Osteocyte (in vitro differentiated cells): ENCODE results near the gene COL27A1. TPM values are rescaled to one million over a fixed set of nuclear protein-coding genes. Genes with fewer than 3 reads are reported as not detected.

Experiments
- DNase-seq: peaks from one replicate; pipeline ENCODE4 v3.0.0; 2021; ENCODE audit warnings: mixed read lengths; ENCODE audit not compliant: unreplicated experiment; ENCODE audit errors: extremely low spot score
- H3K27ac Mint-ChIP-seq: one replicate; pipeline ENCODE4 v1.8.0; 2021; ENCODE audit warnings: mild to moderate bottlenecking, mixed read lengths; ENCODE audit not compliant: unreplicated experiment
- H3K27me3 Mint-ChIP-seq: one replicate; pipeline ENCODE4 v1.8.0; 2021; ENCODE audit warnings: mixed read lengths; ENCODE audit not compliant: unreplicated experiment
- H3K36me3 Mint-ChIP-seq: one replicate; pipeline ENCODE4 v1.8.0; 2021; ENCODE audit warnings: mixed read lengths; ENCODE audit not compliant: unreplicated experiment
- H3K4me1 Mint-ChIP-seq: one replicate; pipeline ENCODE4 v1.8.0; 2021; ENCODE audit warnings: mixed read lengths; ENCODE audit not compliant: unreplicated experiment
- H3K4me3 Mint-ChIP-seq: one replicate; pipeline ENCODE4 v1.8.0; 2021; ENCODE audit warnings: mild to moderate bottlenecking, moderate library complexity, mixed read lengths; ENCODE audit not compliant: unreplicated experiment
- H3K9me3 Mint-ChIP-seq: one replicate; pipeline ENCODE4 v1.8.0; 2021; ENCODE audit warnings: mixed read lengths; ENCODE audit not compliant: unreplicated experiment
- total RNA-seq: library from RNA; stranded (reverse); gene quantifications from 2 replicates; pipeline ENCODE4 v1.2.1, GENCODE V29; 2021
- TF ChIP-seq, protein P1 (sequence below): fragments of 200-600 bp; sonication (generic); IDR thresholded peaks from 2 replicates; pipeline ENCODE4 v1.5.0; 2021; ENCODE audit warnings: antibody characterized with exemption, mild to moderate bottlenecking, moderate library complexity

The COL27A1 gene
- total RNA-seq, 1 donor from 2014 or later = 44.4 TPM

DNA sequence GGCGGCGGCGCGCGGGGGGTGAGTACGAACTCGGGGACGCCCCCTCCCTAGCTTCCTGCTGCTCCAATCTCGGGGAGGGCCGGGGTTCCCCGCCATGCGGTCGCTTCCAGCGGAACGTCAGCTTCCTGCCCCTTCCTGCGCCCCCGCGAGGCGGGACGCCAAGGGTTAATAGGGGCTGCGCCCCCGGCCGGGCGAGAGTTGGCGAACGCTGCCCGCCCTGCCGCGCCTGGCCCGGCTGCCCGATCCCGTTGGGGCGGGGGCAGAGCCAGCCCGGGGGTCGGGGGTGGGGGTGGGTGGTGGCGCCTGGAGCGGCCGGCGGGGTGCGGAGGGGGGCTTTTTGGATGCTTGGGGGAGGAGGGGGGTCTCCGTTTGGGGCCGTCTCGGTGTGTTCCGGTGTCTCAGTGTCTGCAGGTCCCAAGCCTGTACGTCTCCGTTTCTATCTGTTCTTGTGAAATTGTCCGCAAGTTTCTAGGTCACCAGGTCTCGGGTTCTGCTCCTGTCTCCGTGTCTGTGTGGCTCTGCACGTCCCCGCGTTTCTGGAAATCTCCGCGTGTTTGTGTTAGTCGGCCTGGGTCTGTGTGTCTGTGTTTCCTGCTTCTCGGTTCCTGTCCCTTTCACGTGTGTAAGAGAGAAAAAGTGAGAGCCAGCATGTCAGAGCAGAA, 789 bp downstream of the COL27A1 start:
- DNase-seq = no peak
- TF ChIP-seq, protein P1, sequence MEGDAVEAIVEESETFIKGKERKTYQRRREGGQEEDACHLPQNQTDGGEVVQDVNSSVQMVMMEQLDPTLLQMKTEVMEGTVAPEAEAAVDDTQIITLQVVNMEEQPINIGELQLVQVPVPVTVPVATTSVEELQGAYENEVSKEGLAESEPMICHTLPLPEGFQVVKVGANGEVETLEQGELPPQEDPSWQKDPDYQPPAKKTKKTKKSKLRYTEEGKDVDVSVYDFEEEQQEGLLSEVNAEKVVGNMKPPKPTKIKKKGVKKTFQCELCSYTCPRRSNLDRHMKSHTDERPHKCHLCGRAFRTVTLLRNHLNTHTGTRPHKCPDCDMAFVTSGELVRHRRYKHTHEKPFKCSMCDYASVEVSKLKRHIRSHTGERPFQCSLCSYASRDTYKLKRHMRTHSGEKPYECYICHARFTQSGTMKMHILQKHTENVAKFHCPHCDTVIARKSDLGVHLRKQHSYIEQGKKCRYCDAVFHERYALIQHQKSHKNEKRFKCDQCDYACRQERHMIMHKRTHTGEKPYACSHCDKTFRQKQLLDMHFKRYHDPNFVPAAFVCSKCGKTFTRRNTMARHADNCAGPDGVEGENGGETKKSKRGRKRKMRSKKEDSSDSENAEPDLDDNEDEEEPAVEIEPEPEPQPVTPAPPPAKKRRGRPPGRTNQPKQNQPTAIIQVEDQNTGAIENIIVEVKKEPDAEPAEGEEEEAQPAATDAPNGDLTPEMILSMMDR = no peak
- H3K9me3 Mint-ChIP-seq = no peaks in the 10 kb centered on the region
- peaks cover 7% of the 10 kb centered on the region for H3K27me3 Mint-ChIP-seq
- H3K36me3 Mint-ChIP-seq = peaks cover 2% of the 10 kb centered on the region
- H3K27ac Mint-ChIP-seq = peak overlapping the region; percentile 95
- H3K4me3 Mint-ChIP-seq = peak overlapping the region; percentile 93
- peaks cover 50% of the 10 kb centered on the region for H3K4me1 Mint-ChIP-seq

DNA sequence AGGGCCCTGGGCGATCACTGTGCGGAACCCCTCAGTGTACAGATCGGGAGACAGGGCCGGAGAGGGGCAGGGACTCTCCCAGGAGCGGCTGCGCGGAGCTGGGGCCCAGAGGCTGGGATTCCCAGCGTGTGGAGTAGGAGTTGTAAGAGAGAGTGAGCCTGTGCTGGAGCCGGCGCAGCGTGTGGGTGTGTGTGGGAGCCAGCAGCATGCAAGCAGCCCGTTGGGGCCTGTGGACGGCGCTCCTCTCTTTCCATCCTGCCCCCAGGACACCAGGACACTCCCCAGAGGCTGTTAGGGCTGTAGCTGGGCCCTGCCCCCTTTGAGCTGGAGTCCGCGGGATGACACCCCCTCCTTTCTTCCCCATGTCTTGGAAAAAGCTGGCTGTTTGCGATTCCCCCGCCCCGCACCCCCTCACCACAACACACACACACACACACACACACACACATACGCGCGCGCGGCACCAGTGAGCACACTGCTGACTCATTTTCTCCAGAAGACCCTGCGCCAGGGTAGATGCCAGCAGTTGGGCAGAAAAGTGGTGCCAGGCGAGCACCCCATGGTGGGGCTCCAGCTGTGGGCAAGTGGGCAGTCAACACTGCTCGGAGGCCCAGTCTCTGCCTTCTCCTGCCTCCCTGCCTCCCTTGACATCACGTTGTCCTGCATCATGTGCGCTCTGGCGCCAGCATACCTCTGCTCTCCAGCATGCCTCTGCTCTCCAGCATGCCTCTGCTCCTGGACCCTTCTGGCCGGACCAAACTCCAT, 1.5 kb downstream of the COL27A1 start:
- peak overlapping the region; percentile 95 for H3K27ac Mint-ChIP-seq

DNA sequence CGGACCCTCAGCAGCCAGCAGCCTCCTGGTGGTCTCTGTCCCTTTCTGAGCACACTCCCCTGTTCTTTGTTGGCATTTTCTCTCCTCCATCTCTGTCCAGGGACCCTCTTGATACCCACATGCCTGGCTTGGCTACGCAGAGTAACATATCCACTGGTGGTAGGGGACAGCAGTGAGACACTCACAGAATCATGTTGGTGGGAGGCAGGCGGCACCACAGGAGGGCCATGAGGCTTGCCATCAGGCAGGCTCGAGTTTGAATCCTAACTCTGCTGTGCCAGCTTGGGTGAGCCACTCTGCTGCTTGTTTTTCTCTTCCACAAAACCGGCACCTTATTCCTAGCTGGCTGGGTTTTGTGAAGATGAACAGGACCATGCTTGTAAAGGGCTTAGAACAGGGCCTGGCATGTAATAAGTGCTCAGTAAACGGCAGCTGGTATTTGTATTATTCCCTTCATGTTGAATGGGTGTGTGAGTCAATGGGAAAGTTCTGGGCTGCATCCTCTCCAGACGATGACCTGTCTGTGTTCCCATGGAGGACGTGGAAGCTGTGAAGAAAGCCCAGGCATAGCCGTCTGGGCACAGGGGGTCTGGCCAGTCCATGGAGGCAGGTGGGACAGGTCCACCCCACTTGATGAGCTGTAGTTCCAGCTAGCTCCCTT, 2.3 kb downstream of the COL27A1 start:
- peaks cover 7% of the 10 kb centered on the region for H3K27me3 Mint-ChIP-seq
- peak overlapping the region; percentile 95 for H3K27ac Mint-ChIP-seq
- TF ChIP-seq, protein P1 = no peak
- H3K9me3 Mint-ChIP-seq = no peaks in the 10 kb centered on the region
- peaks cover 2% of the 10 kb centered on the region for H3K36me3 Mint-ChIP-seq
- H3K4me1 Mint-ChIP-seq = peaks cover 57% of the 10 kb centered on the region
- peak overlapping the region; percentile 93 for H3K4me3 Mint-ChIP-seq
- no peak for DNase-seq

More for the DNA sequence above, 1.5 kb downstream of the COL27A1 start:
- peak; percentile 89 for DNase-seq
- H3K4me1 Mint-ChIP-seq = peaks cover 51% of the 10 kb centered on the region
- H3K4me3 Mint-ChIP-seq = peak overlapping the region; percentile 93
- H3K36me3 Mint-ChIP-seq = peaks cover 2% of the 10 kb centered on the region
- no peaks in the 10 kb centered on the region for H3K9me3 Mint-ChIP-seq
- TF ChIP-seq, protein P1 = no peak
- H3K27me3 Mint-ChIP-seq = peaks cover 7% of the 10 kb centered on the region

DNA sequence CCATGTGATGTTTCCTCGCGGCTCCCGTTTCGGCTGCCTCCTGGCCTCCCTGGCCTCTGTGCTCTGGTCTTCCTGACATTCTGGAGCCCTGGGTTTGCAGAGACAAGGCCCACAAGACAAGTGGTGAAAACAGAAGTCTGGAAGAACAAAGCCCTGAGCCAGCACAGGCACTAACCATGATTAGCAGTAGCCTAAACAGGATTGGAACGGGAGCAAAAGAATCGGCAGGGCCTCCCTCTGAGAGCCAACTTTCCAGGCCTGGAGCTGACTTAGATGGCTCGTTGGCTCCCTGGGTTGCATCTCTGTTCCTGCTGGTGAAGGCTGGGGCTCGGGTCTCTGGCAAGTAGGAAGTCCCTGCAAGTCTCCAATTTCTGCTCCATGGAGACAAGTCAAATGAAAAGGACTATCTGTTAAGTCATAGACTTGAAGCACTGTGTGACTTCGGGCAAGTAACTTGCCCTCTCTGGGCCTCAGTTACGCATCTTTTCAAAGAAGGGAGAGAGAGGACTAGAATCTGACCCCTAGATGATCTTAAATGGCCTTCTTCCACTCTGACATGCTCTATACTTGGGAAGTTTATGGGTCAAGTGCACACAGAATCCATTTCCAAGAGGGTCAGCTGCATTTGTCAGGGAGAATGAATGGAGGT, 3.3 kb downstream of the COL27A1 start:
- H3K4me1 Mint-ChIP-seq = peaks cover 65% of the 10 kb centered on the region
- no peak overlapping the region for H3K4me3 Mint-ChIP-seq
- H3K36me3 Mint-ChIP-seq = peaks cover 2% of the 10 kb centered on the region

More for the DNA sequence above, 3.3 kb downstream of the COL27A1 start:
- H3K27me3 Mint-ChIP-seq = peaks cover 7% of the 10 kb centered on the region
- no peak overlapping the region for H3K27ac Mint-ChIP-seq
- TF ChIP-seq, protein P1 = no peak
- no peak for DNase-seq
- no peaks in the 10 kb centered on the region for H3K9me3 Mint-ChIP-seq
